Activated naive CD8-positive, alpha-beta T cell treated with anti-CD3 and anti-CD28 coated beads, Interleukin-2, amount 10 ng/mL, durations not matched to agents 7 days and 5 days (primary cell): Measurements from ENCODE around the gene ROBO1. TPM values are rescaled to one million over a fixed set of nuclear protein-coding genes. Genes with fewer than 3 reads are reported as not detected.

Experiments
- ATAC-seq: fragments of 150-1000 bp; cut with Tn5 transposase; one replicate; pipeline ENCODE4 v1.10.0; 2021; ENCODE audit warnings: low read depth, moderate library complexity
- POLR2A ChIA-PET: fragments of 350-600 bp; sonication (Branson Sonifier 250); formaldehyde crosslinking; loops from one replicate; lab custom pipeline; 2021; ENCODE audit warnings: antibody characterized with exemption; lab: Charles Lee
- DNase-seq: peaks from one replicate; pipeline ENCODE4 v3.0.0; 2021
- H3K27ac Mint-ChIP-seq: one replicate; pipeline ENCODE4 v1.8.0; 2022; ENCODE audit warnings: mild to moderate bottlenecking, mixed read lengths
- H3K27me3 Mint-ChIP-seq: one replicate; pipeline ENCODE4 v1.8.0; 2022; ENCODE audit warnings: mild to moderate bottlenecking, moderate library complexity, mixed read lengths
- H3K36me3 Mint-ChIP-seq: one replicate; pipeline ENCODE4 v1.8.0; 2021; ENCODE audit warnings: mild to moderate bottlenecking, mixed read lengths
- H3K4me1 Mint-ChIP-seq: one replicate; pipeline ENCODE4 v1.8.0; 2021; ENCODE audit warnings: mixed read lengths
- H3K4me3 Mint-ChIP-seq: one replicate; pipeline ENCODE4 v1.8.0; 2022; ENCODE audit warnings: mild to moderate bottlenecking, moderate library complexity, mixed read lengths
- H3K9me3 Mint-ChIP-seq: one replicate; pipeline ENCODE4 v1.8.0; 2021; ENCODE audit warnings: mixed read lengths
- total RNA-seq, 2 experiments: library from RNA; stranded (reverse); gene quantifications; one replicate each; pipeline ENCODE4 v1.2.3, GENCODE V29; 2021

ROBO1 gene
- total RNA-seq, 2 experiments from 2014 or later: 5.3 to 5.4 TPM

DNA sequence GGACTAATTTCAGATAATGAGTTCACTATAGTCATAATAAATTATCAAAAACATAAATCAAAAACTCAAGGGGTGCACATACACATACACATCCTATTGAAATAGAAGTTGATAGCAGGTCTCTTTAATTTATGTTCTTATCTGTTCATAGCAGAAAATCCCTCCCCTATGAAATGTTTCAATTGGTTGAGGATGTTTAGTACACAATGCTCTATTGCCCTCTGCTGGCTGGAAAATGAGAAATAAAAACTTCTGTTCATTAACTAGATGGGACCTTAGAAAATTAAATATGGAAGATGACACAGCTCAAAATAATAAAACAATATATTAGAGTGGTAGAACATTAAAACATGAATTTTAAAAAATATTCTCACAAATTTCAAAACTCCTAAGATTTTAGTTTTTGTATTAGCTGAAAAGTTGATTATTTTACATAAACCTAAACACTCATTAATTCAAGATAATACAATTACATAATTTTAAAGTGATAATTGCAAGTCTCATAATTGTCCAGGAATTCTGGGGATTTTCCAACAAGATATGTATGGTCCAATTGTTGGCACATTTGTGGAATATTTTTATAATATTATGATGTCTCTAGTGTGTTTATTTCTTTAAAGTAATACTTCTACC lies 735.0 kb downstream of the ROBO1 start:
- no peak overlapping the region for H3K4me3 Mint-ChIP-seq
- H3K27ac Mint-ChIP-seq: no peak overlapping the region
- POLR2A ChIA-PET: no interaction called here
- no peaks in the 10 kb centered on the region for H3K4me1 Mint-ChIP-seq
- no peak for ATAC-seq
- no peaks in the 10 kb centered on the region for H3K36me3 Mint-ChIP-seq
- DNase-seq: no peak
- H3K27me3 Mint-ChIP-seq: no peaks in the 10 kb centered on the region
- H3K9me3 Mint-ChIP-seq: no peaks in the 10 kb centered on the region

DNA sequence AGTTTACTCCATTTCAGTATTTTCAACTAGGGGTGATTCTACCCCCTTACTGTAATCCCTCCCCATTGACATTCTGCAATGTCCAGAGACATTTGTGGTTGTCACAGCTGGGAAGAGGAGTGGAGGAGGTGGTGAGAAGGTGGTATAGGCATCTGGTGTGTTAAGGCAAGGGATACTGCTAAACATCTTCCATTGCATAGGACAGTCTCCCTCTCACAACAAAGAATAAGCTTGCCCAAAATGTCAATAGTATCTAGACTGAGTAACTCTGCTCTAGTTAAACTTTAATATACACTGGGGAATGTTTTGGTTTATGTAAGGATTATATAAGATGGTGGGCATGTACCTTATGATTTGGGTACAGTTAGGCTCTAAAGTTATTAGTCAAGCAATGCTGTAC lies 737.6 kb downstream of the ROBO1 start:
- Mint-ChIP-seq H3K27me3 (no peaks in the 10 kb centered on the region), H3K27ac (no peak overlapping the region), H3K4me3 (no peak overlapping the region), H3K9me3 (no peaks in the 10 kb centered on the region), H3K4me1 (no peaks in the 10 kb centered on the region), H3K36me3 (no peaks in the 10 kb centered on the region)
- POLR2A ChIA-PET: no interaction called here
- ATAC-seq (no peak), DNase-seq (no peak)

DNA sequence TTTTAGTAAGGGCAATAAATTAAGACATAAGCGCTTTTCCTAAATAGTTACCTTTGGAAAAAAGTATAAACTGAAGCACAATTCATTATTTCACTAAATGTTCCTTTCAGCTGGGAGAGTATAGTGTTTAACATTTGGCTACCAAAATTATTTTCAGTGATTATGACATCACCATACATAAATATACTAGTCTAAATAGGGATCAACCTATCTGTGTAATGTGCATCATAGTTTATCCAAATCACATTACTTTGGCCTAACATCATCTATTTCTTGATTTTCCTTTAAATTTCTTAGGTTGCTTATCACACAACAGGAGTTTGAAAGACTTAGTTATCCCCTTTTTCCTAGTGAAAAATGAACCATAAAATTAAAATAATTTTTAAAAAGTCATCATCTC lies 738.9 kb downstream of the ROBO1 start:
- POLR2A ChIA-PET: no interaction called here
- no peak overlapping the region for H3K27ac Mint-ChIP-seq
- H3K9me3 Mint-ChIP-seq: no peaks in the 10 kb centered on the region
- no peaks in the 10 kb centered on the region for H3K27me3 Mint-ChIP-seq
- H3K36me3 Mint-ChIP-seq: no peaks in the 10 kb centered on the region
- no peaks in the 10 kb centered on the region for H3K4me1 Mint-ChIP-seq
- DNase-seq (no peak), ATAC-seq (no peak)
- H3K4me3 Mint-ChIP-seq: no peak overlapping the region

DNA sequence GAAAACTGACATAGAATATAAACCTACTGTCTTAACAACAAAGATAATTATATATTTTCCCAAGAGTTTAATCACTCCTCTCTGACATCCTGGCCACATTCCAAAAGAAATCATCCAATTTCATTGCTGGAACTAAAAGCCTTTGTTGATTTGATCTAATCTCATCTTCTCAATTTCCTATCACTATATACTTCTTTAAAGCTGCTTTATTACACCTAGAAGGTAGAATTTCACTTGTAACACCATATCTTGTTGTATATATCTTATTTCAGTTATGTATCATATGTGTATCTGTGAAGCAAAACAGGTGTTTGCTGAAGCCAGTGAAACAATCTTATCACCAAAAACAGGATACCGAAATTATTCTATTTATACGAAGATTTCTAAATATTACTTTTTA lies 740.2 kb downstream of the ROBO1 start:
- H3K27ac Mint-ChIP-seq: no peak overlapping the region
- no peaks in the 10 kb centered on the region for H3K36me3 Mint-ChIP-seq
- ATAC-seq (no peak), DNase-seq (no peak)
- H3K4me3 Mint-ChIP-seq: no peak overlapping the region
- no peaks in the 10 kb centered on the region for H3K4me1 Mint-ChIP-seq
- POLR2A ChIA-PET: no interaction called here
- no peaks in the 10 kb centered on the region for H3K27me3 Mint-ChIP-seq
- H3K9me3 Mint-ChIP-seq: no peaks in the 10 kb centered on the region

DNA sequence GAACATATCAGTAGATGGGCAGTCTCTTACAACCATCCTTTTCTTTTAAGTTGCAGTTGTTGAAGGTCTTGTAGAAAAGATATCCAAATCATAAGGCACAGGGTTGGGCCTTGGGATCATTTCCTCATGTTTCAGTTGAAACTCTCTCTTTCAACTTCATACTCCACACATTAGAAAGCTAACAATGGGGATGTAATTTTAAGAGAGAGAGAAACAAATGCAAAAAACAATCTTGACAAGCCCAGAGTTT lies 747.9 kb downstream of the ROBO1 start:
- no peak for DNase-seq
- Mint-ChIP-seq H3K36me3 (no peaks in the 10 kb centered on the region), H3K4me3 (no peak overlapping the region), H3K27me3 (peaks cover 6% of the 10 kb centered on the region), H3K9me3 (no peaks in the 10 kb centered on the region), H3K27ac (peak overlapping the region; percentile 73), H3K4me1 (peaks cover 10% of the 10 kb centered on the region)
- POLR2A ChIA-PET: no interaction called here
- ATAC-seq: no peak

DNA sequence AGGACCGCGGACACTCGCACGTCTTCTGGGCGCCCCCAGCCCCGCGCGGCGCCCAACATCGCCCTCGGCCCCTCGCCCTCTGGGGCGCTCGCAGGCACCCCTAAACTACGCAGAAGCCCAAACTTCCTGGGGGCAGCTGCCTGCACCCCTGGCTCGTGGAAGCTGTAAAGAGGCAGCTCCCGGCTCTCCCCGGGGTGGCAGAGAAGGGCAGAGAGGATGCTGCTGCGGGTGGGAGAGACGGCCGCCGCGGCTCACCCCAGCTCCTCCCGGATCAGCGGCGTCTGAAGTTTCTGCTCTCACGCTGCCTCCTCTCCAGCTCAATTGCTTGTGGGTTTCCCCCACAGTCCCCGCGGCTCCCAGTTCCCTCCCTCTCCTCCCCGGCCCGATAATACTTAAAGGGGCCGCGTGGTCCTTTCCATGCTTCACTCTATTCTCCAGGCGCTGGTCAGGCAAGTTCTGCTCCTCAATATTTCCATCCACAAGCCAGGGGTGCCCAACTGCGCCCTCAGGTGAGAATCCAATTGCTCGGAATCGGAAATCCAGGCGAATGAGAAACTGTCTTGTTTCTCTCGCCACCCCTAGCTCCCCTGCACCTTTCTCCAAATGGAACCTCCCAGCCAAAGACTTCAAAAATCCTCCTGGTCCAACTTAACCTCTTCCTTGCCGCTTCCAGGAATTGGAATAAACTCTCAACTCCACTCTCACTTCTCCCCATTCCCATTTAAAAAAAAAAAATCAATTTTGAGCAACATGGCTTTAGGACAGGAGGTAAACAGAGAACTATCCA lies 748.5 kb downstream of the ROBO1 start:
- Mint-ChIP-seq H3K27me3 (peaks cover 6% of the 10 kb centered on the region), H3K36me3 (no peaks in the 10 kb centered on the region), H3K4me3 (no peak overlapping the region), H3K4me1 (peaks cover 10% of the 10 kb centered on the region), H3K9me3 (no peaks in the 10 kb centered on the region), H3K27ac (peak overlapping the region; percentile 73)
- DNase-seq: peak; percentile 56
- POLR2A ChIA-PET: interaction anchor here (0.7 to 1.0 kb wide), 2 partner anchors 8 to 10 kb away, joined by 3 read pairs; no protein-coding TSS in a partner anchor
- peak; percentile 52 for ATAC-seq

DNA sequence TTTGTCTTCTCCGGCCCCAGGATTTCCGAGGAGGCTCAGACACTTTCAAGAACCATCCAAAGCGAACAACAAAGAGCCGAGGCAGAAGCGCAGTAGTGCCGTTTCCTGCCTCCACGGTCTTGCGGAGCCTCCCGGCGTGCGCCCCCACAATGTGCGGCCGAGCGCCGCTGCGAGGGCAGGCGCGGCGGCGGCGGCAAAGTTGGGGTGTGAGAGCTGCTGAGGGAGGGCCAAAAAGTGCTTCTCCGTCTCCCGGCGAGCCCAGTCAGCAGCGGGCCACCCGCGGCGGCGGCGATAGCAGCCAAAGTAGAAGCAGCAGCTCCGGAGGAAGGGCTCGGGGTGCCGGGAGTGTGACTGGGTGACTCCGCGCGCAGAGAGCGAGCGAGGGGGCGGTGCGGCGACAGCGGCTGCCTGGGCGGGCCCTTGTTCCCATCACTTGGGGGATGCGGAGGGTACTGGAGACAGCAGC lies 749.1 kb downstream of the ROBO1 start:
- POLR2A ChIA-PET: interaction anchor here (0.7 to 1.0 kb wide), 2 partner anchors 8 to 9 kb away, joined by 3 read pairs; no protein-coding TSS in a partner anchor
- peak; percentile 66 for DNase-seq
- H3K9me3 Mint-ChIP-seq: no peaks in the 10 kb centered on the region
- peak; percentile 79 for ATAC-seq
- H3K27ac Mint-ChIP-seq: no peak overlapping the region
- no peak overlapping the region for H3K4me3 Mint-ChIP-seq
- peaks cover 10% of the 10 kb centered on the region for H3K4me1 Mint-ChIP-seq
- no peaks in the 10 kb centered on the region for H3K36me3 Mint-ChIP-seq
- H3K27me3 Mint-ChIP-seq: peaks cover 6% of the 10 kb centered on the region

DNA sequence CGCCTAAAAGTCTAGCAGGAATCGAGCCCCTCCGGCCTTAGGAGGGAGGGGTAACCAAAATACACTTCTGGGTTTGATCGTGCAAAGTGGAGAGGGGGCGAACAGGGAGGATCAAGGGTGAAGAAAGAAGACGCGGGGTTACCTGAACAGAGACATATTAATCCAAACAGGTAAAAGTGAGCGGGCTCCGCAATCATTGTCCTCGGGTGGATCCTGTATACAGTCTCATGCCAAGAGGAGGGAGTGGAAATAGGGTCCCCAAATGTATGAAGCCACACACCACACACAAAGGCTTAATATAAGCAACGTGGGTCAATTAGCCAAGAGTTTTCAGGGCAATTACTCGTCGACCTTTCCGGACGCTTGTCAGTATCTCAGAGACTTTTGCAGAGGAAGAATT lies 749.5 kb downstream of the ROBO1 start:
- Mint-ChIP-seq H3K9me3 (no peaks in the 10 kb centered on the region), H3K4me1 (peaks cover 10% of the 10 kb centered on the region), H3K36me3 (no peaks in the 10 kb centered on the region), H3K4me3 (no peak overlapping the region), H3K27me3 (peaks cover 6% of the 10 kb centered on the region), H3K27ac (no peak overlapping the region)
- POLR2A ChIA-PET: interaction anchor here (1.0 kb wide), 1 partner anchor 9 kb away, joined by 3 read pairs; no protein-coding TSS in a partner anchor
- DNase-seq (no peak), ATAC-seq (no peak)

DNA sequence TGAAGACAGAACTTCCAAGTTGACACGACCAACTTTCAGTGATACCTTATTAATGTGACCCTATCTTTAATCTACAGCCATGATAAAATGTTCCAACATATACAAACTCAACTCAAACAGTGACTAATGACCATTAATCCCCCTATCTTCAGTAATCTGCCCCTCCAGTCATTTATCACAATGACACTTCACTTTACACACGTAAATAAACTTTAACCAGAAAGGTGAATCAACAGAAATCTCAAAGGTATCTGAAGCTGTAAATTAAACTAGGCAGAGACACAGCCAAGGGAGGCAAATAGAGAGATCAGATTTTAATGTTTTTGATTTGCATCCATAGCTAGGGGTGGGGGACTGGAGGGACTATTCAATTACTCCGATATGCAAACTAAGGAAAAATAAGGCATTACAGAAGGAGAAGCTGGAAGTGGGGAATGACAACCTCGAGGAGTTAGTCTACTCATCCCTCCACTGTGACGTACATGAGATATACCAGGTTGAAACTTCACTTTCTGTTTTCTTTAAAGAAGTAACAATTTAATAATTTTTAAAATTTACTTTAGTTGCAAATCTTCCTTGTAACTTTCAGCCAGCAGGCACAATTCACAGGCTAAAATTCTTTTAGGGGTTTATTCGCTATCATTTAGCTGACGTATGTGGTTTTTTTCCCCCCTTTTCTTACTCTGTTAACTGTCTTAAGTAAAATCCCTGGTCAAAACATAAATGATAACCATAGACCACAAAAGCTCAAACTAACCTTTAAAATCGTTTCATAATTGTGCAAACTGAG lies 751.0 kb downstream of the ROBO1 start:
- Mint-ChIP-seq H3K27me3 (peaks cover 6% of the 10 kb centered on the region), H3K4me1 (peaks cover 7% of the 10 kb centered on the region), H3K27ac (no peak overlapping the region), H3K9me3 (no peaks in the 10 kb centered on the region), H3K36me3 (no peaks in the 10 kb centered on the region), H3K4me3 (no peak overlapping the region)
- POLR2A ChIA-PET: no interaction called here
- ATAC-seq: no peak
- no peak for DNase-seq

DNA sequence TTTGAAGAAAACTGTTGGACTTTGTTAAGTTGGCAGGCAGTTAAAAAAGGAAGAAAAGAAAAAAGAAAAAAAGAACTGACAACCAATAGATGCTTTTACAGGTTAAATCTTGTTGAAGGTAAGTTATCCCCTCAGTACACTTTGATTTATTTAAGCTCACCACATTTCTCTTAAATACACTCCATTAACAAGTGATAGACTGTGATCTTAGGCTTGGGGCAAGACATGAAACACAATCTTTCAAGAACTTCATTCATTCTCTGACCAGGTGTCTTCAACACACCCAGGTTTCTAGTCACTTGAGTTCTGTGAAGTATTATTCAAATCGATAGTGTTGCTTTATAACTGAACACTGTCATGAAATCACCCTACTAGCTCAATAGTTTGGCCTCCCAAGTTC lies 751.9 kb downstream of the ROBO1 start:
- ATAC-seq: no peak
- Mint-ChIP-seq H3K4me3 (peak overlapping the region; percentile 41), H3K4me1 (peaks cover 7% of the 10 kb centered on the region), H3K36me3 (no peaks in the 10 kb centered on the region), H3K27ac (no peak overlapping the region), H3K27me3 (peaks cover 6% of the 10 kb centered on the region), H3K9me3 (no peaks in the 10 kb centered on the region)
- DNase-seq: no peak
- POLR2A ChIA-PET: no interaction called here

DNA sequence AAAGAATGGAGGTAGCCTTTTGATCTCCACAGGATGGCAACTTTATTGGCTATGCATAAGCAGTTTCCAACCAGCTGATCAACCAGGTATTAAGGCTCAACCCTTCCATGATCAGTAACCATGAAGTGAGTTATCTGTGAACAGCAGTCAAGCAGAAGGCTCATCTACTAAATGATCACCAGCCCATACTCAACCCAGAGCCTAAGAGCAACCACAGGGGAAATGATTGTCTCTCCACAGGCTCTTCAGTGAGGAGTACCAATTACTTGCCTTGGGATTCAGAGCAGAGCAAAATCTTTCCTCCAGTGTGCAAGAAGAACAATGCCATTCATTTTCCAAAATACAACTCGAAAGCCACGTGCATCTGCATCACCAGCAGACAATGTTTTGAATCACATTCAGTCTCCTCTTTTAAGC lies 754.8 kb downstream of the ROBO1 start:
- POLR2A ChIA-PET: no interaction called here
- DNase-seq (no peak), ATAC-seq (no peak)
- Mint-ChIP-seq H3K9me3 (no peaks in the 10 kb centered on the region), H3K4me3 (no peak overlapping the region), H3K27me3 (no peaks in the 10 kb centered on the region), H3K4me1 (peaks cover 7% of the 10 kb centered on the region), H3K36me3 (no peaks in the 10 kb centered on the region), H3K27ac (no peak overlapping the region)

DNA sequence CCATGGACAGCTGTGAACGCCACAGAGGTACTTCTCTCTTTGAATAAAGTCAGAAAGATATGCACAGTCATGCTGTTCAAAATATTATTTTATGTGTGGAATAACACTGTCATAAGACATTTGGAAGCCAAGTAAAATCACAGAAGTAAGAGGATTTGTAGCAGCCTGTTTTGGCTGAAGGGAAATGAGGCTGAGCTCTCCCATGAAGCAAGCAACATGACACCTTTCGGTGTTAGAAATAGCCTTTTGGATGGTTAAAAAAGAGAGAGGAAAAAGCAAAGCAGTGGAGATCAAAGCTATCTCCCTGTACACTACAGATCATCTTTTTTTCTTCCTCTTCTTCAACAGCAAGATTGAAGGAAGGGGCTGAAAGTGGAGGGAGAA lies 755.3 kb downstream of the ROBO1 start:
- H3K27me3 Mint-ChIP-seq: no peaks in the 10 kb centered on the region
- no peak overlapping the region for H3K27ac Mint-ChIP-seq
- no peaks in the 10 kb centered on the region for H3K9me3 Mint-ChIP-seq
- no peaks in the 10 kb centered on the region for H3K36me3 Mint-ChIP-seq
- ATAC-seq: no peak
- H3K4me1 Mint-ChIP-seq: peaks cover 7% of the 10 kb centered on the region
- no peak overlapping the region for H3K4me3 Mint-ChIP-seq
- DNase-seq: no peak
- POLR2A ChIA-PET: no interaction called here

DNA sequence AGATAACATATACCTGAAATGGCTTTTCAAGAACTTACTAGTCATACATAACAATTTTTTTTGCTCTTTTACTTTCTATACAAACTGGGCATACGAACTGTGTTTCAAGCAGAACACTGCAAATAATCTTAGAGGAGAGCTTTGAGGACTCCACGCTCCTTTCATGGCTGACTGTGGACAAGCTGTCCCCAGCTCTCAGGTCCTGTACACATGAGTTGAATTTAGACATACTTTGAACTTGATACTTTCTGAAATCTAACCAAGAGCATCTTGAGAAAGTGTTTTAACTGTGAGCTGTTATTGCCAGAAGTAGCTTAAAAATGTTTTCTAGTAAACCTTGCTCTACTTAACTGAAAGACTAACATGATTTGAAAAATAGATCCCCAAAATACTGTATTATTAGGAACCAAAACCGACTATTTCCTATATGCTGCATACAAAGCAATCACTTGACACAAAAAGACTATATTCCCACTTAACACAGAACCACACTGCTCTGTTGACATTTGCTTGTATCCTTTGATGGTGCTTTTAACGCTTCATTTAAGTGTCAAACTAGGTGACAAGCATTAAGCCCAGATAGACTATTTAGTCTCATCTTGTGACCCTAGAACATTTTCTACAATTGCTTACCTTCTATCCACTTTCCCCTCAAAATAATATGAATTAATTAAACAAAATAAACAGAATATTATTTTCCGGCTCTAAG lies 755.8 kb downstream of the ROBO1 start:
- Mint-ChIP-seq H3K36me3 (no peaks in the 10 kb centered on the region), H3K4me1 (peaks cover 7% of the 10 kb centered on the region), H3K27me3 (no peaks in the 10 kb centered on the region), H3K9me3 (no peaks in the 10 kb centered on the region), H3K27ac (no peak overlapping the region), H3K4me3 (no peak overlapping the region)
- no peak for DNase-seq
- POLR2A ChIA-PET: no interaction called here
- no peak for ATAC-seq
